ENCODE measurements around the gene ASIC4.

The ASIC4 gene

GRCh38 chr2:219537657-219538488, 23.6 kb downstream of the ASIC4 start:
- DNase-seq = no peak

DNA sequence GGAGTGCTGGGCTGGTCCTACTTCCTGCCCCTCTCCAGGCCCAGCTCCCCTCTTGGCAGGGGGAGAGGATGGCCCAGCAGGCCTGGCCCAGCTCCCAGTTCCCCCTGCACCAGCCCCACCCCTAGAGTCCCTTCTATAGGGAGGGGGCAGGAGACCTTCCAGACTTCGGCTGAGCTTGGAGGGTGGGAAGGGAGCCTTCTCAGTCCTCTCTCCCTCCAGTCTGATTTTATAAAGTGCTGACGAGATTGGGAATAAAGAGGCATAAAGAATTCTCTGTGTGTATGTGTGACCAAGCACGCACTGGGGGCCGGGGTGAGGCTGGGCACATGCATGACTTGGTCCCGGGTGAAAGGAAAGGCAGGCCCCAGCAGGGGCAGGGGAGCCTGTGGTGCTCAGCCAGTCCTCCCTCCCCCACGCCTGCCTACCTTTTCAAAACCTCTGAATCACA, 24.2 kb downstream of the ASIC4 start:
- no peak for DNase-seq

DNA sequence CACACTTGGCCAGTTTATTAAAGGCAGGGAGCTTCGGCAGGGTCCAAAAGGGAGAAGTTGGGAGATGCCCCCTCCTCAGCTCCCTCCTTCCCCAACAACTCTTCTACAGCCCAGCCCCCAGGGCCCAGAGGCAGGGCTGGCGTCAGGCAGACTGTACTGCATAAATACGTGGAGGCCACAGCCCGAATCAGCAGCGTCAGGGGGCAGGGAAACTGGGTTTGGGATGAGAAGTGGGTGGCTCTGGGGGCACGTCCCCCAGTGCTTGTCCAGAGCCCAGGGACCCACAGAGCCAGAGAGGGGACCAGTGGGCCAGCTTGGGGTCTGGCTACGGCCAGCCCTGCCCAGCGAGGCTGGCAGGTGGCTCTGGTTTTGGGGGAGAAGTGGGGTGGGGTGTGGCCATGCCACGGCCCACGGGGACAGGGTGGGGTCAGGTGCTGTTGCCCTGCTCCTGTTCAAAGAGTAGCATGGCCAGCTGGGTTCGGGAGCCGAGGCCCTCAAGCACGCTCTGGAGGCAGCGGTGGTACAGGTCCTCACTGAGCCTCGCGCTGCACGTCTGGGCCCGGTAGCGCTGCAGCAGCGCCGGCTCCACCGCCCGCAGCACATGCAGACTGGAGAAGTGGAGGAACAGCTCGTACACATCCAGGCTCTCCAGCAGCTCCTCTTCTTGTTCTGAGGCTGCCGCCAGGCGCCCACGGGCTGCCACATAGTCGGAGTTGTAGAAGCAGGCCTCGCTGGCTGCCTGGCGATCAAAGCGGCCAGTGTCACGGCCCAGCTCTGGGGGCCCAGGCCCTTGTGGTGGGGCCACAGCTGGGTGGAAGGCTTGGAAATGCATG, 24.9 kb downstream of the ASIC4 start:
- DNase-seq = no peak

DNA sequence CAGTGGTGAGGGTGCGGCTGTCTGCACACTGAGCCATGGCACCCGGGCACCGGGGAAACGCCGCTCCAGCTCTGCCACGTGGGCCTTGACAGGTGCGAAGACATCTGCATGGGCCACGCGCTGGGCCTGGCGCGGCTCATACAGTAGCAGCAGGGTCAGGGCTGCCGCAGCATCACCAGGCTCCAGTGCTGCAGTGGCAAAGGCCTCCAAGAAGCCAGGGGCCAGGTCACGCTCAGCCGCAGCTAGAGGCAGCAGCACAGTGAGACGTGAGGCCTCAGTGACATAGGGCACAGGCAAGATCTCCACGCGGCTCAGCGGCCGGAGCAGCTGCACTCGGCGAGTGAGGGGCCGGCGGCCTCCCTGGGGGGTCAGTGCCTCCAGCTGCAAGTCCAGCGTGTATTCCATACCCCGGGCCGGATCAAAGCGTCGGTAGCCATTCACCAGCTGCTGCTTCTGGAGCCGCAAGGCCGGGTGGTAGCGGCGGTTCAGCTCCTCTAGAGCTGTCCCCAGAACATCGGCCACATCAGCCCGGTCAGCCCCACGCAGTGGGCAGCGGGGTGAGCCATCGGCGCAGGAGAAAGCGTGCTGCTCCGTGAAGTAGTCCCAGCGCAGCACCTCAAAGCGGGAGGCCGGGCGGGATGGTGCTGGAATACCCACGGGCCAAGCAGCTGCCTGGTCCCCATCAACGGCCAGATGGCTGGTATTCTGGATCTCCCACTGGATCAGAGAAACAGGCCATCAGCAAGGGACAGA, 25.8 kb downstream of the ASIC4 start:
- no peak for DNase-seq

GRCh38 chr2:219540784-219541504, 26.7 kb downstream of the ASIC4 start:
- no peak for DNase-seq

DNA sequence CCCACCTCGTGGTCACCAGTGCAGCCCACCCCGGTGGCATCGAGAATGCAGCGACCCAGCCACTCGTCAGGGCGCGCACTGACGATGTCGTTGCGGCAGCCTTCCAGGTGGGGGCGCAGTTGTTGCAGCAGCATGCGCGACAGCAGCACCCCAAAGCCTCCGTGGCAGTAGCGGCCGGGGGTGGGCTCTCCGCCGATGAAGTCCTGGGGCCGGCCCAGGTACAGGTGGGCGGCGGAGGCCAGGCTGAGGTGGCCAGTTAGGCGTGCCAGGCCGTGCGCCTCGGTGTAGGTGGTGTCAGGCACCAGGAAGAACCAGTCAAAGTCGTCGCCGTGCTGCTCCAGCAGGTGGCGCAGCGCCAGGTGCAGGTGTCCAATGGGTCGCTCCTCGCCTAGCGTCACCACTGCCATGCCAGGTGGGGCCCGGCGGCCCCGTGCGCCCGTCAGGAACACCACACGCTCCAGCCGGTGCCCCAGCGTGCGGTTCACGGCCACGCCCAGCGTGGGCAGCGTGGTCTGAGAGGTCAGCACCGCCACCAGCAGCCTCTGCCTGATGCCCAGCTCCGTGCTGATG, 27.4 kb downstream of the ASIC4 start:
- peak; percentile 66 to 71 for DNase-seq

DNA sequence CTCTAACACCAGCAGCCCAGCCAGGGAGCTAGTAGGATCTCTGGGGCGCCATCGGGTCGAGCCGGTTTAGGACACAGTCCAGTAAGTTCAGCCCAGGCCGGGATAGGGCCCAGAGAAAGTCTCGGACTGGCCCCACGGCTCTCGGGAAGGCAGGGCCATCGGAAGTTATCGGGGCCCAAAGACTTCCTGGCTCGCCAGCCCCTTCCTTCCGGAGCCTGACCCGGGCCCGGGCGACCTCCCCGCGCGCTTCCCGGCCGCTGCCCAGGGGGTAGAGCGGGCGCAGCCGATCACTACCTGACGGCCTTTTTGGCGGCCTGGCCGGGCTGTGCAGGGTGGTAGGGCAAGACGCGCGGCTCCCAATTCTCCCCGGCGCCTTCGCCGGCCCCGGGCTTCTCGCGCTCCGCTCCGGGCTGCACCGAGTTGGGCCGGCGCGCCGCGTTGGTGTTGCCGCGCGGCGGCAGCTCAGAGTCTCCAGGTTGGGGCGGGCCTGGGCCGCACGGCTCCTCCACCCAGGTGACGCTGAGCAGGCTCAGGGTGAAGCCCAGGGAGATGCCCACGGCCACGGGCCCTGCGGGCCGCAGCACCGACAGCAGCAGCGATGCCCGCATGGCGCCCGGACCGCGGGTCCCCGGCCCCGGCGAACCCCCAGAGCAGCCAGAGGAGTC, 28.8 kb downstream of the ASIC4 start:
- peak in 1 of 2 donors; percentile 0 for DNase-seq

- DNase-seq = peak; percentile 85 to 93
Measured at GRCh38 chr2:219543596-219544358, 29.5 kb downstream of the ASIC4 start, which contains the start of the genes CHPF and TMEM198. TSS of gene CHPF (minus strand) at chr2:219543809. CDS start at chr2:219543538, 271 bp downstream. TSS of gene TMEM198 (plus strand) at chr2:219544028. CDS start at chr2:219544728, 700 bp downstream.

DNA sequence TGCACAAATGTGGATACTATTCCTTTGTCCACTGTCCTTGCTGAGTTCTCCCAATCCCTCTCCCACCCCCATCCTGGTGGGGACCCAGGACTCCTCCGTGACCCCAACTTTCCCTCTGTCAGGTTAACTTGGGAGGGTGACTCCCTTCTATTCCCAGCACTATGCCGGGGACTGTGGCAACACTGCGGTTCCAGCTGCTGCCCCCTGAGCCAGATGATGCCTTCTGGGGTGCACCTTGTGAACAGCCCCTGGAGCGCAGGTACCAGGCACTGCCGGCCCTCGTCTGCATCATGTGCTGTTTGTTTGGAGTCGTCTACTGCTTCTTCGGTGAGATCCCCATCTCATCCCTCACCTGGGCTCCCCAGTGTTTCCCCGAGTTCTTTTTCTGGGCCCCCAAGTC, 30.3 kb downstream of the ASIC4 start:
- no peak for DNase-seq

- DNase-seq = no peak
Measured at GRCh38 chr2:219545295-219545942, 31.1 kb downstream of the ASIC4 start.

GRCh38 chr2:219545943-219546352, 31.7 kb downstream of the ASIC4 start:
- no peak for DNase-seq

DNA sequence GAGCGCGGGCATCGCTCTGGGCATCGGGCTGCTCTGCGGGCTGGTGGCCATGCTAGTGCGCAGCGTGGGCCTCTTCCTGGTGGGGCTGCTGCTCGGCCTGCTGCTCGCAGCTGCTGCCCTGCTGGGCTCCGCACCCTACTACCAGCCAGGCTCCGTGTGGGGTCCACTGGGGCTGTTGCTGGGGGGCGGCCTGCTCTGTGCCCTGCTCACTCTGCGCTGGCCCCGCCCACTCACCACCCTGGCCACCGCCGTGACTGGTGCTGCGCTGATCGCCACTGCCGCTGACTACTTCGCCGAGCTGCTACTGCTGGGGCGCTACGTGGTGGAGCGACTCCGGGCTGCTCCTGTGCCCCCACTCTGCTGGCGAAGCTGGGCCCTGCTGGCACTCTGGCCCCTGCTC, 33.3 kb downstream of the ASIC4 start:
- DNase-seq = no peak

GRCh38 chr2:219548990-219549389, 34.7 kb downstream of the ASIC4 start:
- no peak for DNase-seq

- DNase-seq = no peak
Measured at GRCh38 chr2:219549619-219550018, 35.3 kb downstream of the ASIC4 start.

GRCh38 chr2:219551441-219552381, 37.4 kb downstream of the ASIC4 start:
- no peak for DNase-seq

DNA sequence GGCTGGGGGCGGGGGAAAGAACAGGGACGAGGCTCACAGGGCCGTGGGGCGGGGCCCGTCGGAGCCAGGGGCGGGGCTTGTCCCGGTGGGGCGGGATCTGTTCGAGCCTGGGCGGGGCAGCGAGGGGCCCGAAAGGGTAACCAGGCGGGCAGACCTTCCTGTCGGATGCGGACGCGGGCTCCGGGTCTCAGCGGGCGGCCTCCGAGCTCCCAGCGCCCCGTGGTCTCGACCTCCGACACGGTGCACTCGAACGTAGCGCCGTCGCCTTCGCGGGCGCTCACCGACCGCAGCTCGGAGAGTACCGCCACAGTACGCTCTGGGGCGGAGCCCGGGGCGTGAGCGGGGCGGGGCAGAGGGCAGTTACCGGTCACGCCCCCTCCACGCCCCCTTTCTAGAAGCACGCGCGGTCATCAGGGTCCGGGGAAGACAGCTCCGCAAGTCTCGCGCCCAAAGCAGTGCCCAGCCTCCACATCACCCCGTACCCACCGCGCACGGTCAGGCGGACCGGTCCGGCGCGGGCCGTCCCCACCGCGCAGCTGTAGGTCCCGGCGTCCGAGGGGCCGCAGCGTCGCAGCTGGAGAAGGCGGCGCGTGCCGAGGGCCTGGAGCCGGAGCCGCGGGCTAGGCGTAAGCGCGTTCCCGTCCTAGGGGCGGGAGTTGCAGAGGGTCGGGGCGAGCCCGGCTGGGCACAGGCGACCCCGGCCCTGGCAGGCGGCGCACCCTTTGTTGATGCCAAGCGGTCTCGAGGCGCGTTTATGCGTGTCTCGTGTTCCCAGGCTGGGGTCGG, 38.3 kb downstream of the ASIC4 start:
- peak; percentile 57 to 72 for DNase-seq

DNA sequence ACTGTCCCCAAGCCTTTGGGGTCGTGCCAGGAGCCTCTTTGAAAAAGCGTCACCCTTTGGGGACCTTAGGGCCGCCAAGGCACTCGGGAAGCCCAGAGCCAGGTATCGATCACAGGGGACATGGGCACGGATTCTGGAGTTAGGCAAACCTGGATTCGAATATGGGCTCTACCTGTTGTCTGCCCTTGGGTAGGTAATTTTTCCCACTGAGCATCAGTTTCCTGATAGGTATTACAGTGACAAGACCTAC, 38.8 kb downstream of the ASIC4 start:
- no peak for DNase-seq

DNA sequence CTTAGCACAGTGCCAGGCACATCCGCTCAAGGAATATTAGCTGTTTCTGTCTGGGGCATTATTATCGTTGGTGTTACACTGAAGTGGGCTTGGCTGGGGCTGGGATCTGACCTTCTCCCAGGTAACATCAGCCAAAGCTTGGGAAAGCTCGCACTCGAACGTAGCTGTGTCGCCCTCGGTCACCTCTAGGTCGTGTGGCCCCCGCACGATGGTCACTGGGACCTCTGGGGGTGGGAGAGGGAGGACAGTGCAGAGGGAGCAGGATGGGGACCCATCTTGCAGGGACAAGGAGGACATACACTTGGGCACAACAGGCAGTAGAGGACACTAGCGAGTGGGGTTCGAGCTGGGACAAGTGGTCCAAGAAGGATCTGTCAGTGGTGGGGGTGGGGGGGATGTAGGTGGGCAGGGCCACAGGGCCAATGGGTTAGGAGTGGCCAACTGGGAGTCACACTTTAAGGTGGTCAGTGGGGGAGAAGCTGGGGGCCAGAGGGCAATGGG, 39.2 kb downstream of the ASIC4 start:
- DNase-seq = no peak

All from inflammatory macrophage (primary cell).